ENCODE results near the gene SERTAD4. TPM values are rescaled to one million over a fixed set of nuclear protein-coding genes. Genes with fewer than 3 reads are reported as not detected.

SERTAD4 gene
- total RNA-seq, 1 experiment from 2014 or later: 2.6 TPM

GRCh38 chr1:210214573-210215409 is 17.8 kb upstream of the SERTAD4 start:
- no peaks in the 10 kb centered on the region for H3K79me2 ChIP-seq (ENCODE audit: low read length)
- H3K27me3 ChIP-seq (ENCODE audit: low read length): no peaks in the 10 kb centered on the region
- H3K9me3 ChIP-seq (ENCODE audit: low read length): no peaks in the 10 kb centered on the region
- H3K4me2 ChIP-seq (ENCODE audit: low read length): no peak overlapping the region
- ChIA-PET POLR2A (ENCODE audit: unreplicated experiment) (no interaction called here), CTCF (no interaction called here)
- no peak overlapping the region for H3K9ac ChIP-seq (ENCODE audit: low read length)
- no peaks in the 10 kb centered on the region for H4K20me1 ChIP-seq (ENCODE audit: low read length)
- intact Hi-C loops (cut with micrococcal nuclease): no loop called here
- BruUV-seq (replicated peaks): no TSS peak
- no peak for TF ChIP-seq CTCF (conservative IDR thresholded peaks at IDR 0.05; ENCODE audit: low read depth, low read length)
- no peak for TF ChIP-seq EZH2phosphoT487 (IDR thresholded peaks at IDR 0.05; ENCODE audit: borderline replicate concordance, low read length)
- no peak for TF ChIP-seq EZH2 (IDR thresholded peaks at IDR 0.05; ENCODE audit: low read length, unreplicated experiment)
- no peaks in the 10 kb centered on the region for H3K36me3 ChIP-seq (ENCODE audit: low read depth, low read length)
- H2AFZ ChIP-seq (ENCODE audit: low read length): no peak overlapping the region
- H3K27ac ChIP-seq (ENCODE audit: low read length): no peak overlapping the region
- no peak overlapping the region for H3K4me3 ChIP-seq (ENCODE audit: low read length)
- H3K4me1 ChIP-seq (ENCODE audit: insufficient read depth, low read length): 0 out of 2 replicates have a peak, but pooled peaks cover 4% of the 10 kb centered on the region
- DNase-seq: peak; percentile 27
- H3K9me2 ChIP-seq (replicated peaks; ENCODE audit: low read length): no peaks in the 10 kb centered on the region
- peak; percentile 29 for ATAC-seq
- no peaks in the 10 kb centered on the region for H3F3A ChIP-seq (ENCODE audit: low read length, unreplicated experiment)

- CTCF ChIA-PET: no interaction called here
- TF ChIP-seq CTCF (conservative IDR thresholded peaks at IDR 0.05; ENCODE audit: low read depth, low read length) (no peak), EZH2 (IDR thresholded peaks at IDR 0.05; ENCODE audit: low read length, unreplicated experiment) (no peak), EZH2phosphoT487 (IDR thresholded peaks at IDR 0.05; ENCODE audit: borderline replicate concordance, low read length) (no peak)
- peaks cover 10% of the 10 kb centered on the region; the same call in 1 of the 2 replicates for H3K4me1 ChIP-seq (ENCODE audit: insufficient read depth, low read length)
- H3K9me3 ChIP-seq (ENCODE audit: low read length): no peaks in the 10 kb centered on the region
- H3K9me2 ChIP-seq (replicated peaks; ENCODE audit: low read length): no peaks in the 10 kb centered on the region
- H2AFZ ChIP-seq (ENCODE audit: low read length): no peak overlapping the region
- H3K9ac ChIP-seq (ENCODE audit: low read length): no peak overlapping the region
- H3K27ac ChIP-seq (ENCODE audit: low read length): no peak overlapping the region
- no peaks in the 10 kb centered on the region for H3K79me2 ChIP-seq (ENCODE audit: low read length)
- no peak for DNase-seq
- H3K27me3 ChIP-seq (ENCODE audit: low read length): no peaks in the 10 kb centered on the region
- no peaks in the 10 kb centered on the region for H4K20me1 ChIP-seq (ENCODE audit: low read length)
- ATAC-seq: no peak
- no TSS peak for BruUV-seq (replicated peaks)
- intact Hi-C loops (cut with micrococcal nuclease): no loop called here
- POLR2A ChIA-PET (ENCODE audit: unreplicated experiment): no interaction called here
- H3K4me3 ChIP-seq (ENCODE audit: low read length): no peak overlapping the region
- H3K4me2 ChIP-seq (ENCODE audit: low read length): no peak overlapping the region
- no peaks in the 10 kb centered on the region for H3F3A ChIP-seq (ENCODE audit: low read length, unreplicated experiment)
- H3K36me3 ChIP-seq (ENCODE audit: low read depth, low read length): no peaks in the 10 kb centered on the region
Observed at GRCh38 chr1:210217482-210217881, 15.1 kb upstream of the SERTAD4 start.

GRCh38 chr1:210218047-210218446 is 14.5 kb upstream of the SERTAD4 start:
- no peaks in the 10 kb centered on the region for H3K9me2 ChIP-seq (replicated peaks; ENCODE audit: low read length)
- H2AFZ ChIP-seq (ENCODE audit: low read length): no peak overlapping the region
- H3K9me3 ChIP-seq (ENCODE audit: low read length): no peaks in the 10 kb centered on the region
- H3K79me2 ChIP-seq (ENCODE audit: low read length): no peaks in the 10 kb centered on the region
- no peak overlapping the region for H3K4me3 ChIP-seq (ENCODE audit: low read length)
- DNase-seq: peak; percentile 53
- intact Hi-C loops (cut with micrococcal nuclease): no loop called here
- H3K27me3 ChIP-seq (ENCODE audit: low read length): no peaks in the 10 kb centered on the region
- H3K4me1 ChIP-seq (ENCODE audit: insufficient read depth, low read length): peaks cover 12% of the 10 kb centered on the region; the same call in 1 of the 2 replicates
- TF ChIP-seq CTCF (conservative IDR thresholded peaks at IDR 0.05; ENCODE audit: low read depth, low read length) (no peak), EZH2 (IDR thresholded peaks at IDR 0.05; ENCODE audit: low read length, unreplicated experiment) (no peak), EZH2phosphoT487 (IDR thresholded peaks at IDR 0.05; ENCODE audit: borderline replicate concordance, low read length) (no peak)
- H3K4me2 ChIP-seq (ENCODE audit: low read length): no peak overlapping the region
- BruUV-seq (replicated peaks): no TSS peak
- no peaks in the 10 kb centered on the region for H4K20me1 ChIP-seq (ENCODE audit: low read length)
- H3F3A ChIP-seq (ENCODE audit: low read length, unreplicated experiment): no peaks in the 10 kb centered on the region
- ChIA-PET CTCF (no interaction called here), POLR2A (ENCODE audit: unreplicated experiment) (no interaction called here)
- no peak overlapping the region for H3K27ac ChIP-seq (ENCODE audit: low read length)
- ATAC-seq: peak; percentile 60
- no peaks in the 10 kb centered on the region for H3K36me3 ChIP-seq (ENCODE audit: low read depth, low read length)
- H3K9ac ChIP-seq (ENCODE audit: low read length): no peak overlapping the region
